Measurements from ENCODE around the gene CD58.
"Not testable (repeated sequence)": the region's sequence is repeated elsewhere in the genome, so short reads cannot be mapped to it uniquely, and the experiment has no call there.

Gene CD58

GRCh38 chr1:116608151-116608550 is 37.3 kb upstream of the CD58 start:
- H3K27ac ChIP-seq (ENCODE audit: insufficient read depth in 1 of 2, low read depth in 1 of 2, low read length in 2 of 2, poor library complexity in 1 of 2, severe bottlenecking in 2 of 2); H3K4me3 ChIP-seq (ENCODE audit: control insufficient read depth in 1 of 7, extremely low read depth in 1 of 7, insufficient read depth in 4 of 7, low read depth in 2 of 7, low read length in 6 of 7); CTCF ChIA-PET; POLR2A ChIA-PET; H3K36me3 ChIP-seq (ENCODE audit: control insufficient read depth in 4 of 4, insufficient read depth in 4 of 4, low read length in 3 of 4); H3K4me1 ChIP-seq (ENCODE audit: control extremely low read depth in 1 of 4, control insufficient read depth in 4 of 4, insufficient read depth in 4 of 4, low read length in 3 of 4); DNase-seq; H3K9me3 ChIP-seq (ENCODE audit: control extremely low read depth in 1 of 5, control insufficient read depth in 4 of 5, insufficient read depth in 2 of 5, low read depth in 1 of 5, low read length in 4 of 5): not testable (repeated sequence)
- peaks cover 0 to 27% (median 2%) of the 10 kb centered on the region in 5 experiments for H3K27me3 ChIP-seq (replicated peaks in 2 of 5; ENCODE audit: control insufficient read depth in 4 of 5, insufficient read depth in 5 of 5, low read length in 4 of 5)
- WGBS (ENCODE audit: insufficient coverage), result 100% methylated on average over 2 of the region's 12 CpGs

GRCh38 chr1:116607463-116607862 is 36.6 kb upstream of the CD58 start:
- H3K36me3 ChIP-seq (ENCODE audit: control insufficient read depth in 4 of 4, insufficient read depth in 4 of 4, low read length in 3 of 4); POLR2A ChIA-PET; DNase-seq; H3K4me1 ChIP-seq (ENCODE audit: control extremely low read depth in 1 of 4, control insufficient read depth in 4 of 4, insufficient read depth in 4 of 4, low read length in 3 of 4); H3K27ac ChIP-seq (ENCODE audit: insufficient read depth in 1 of 2, low read depth in 1 of 2, low read length in 2 of 2, poor library complexity in 1 of 2, severe bottlenecking in 2 of 2); H3K4me3 ChIP-seq (ENCODE audit: control insufficient read depth in 1 of 7, extremely low read depth in 1 of 7, insufficient read depth in 4 of 7, low read depth in 2 of 7, low read length in 6 of 7); CTCF ChIA-PET; H3K9me3 ChIP-seq (ENCODE audit: control extremely low read depth in 1 of 5, control insufficient read depth in 4 of 5, insufficient read depth in 2 of 5, low read depth in 1 of 5, low read length in 4 of 5): not testable (repeated sequence)
- peaks cover 0 to 25% (median 2%) of the 10 kb centered on the region in 5 experiments for H3K27me3 ChIP-seq (replicated peaks in 2 of 5; ENCODE audit: control insufficient read depth in 4 of 5, insufficient read depth in 5 of 5, low read length in 4 of 5)
- no CpG with 5 or more reads among the region's 1 CpG for WGBS (ENCODE audit: insufficient coverage)

- H3K27ac ChIP-seq (ENCODE audit: insufficient read depth in 1 of 2, low read depth in 1 of 2, low read length in 2 of 2, poor library complexity in 1 of 2, severe bottlenecking in 2 of 2); POLR2A ChIA-PET; H3K4me3 ChIP-seq (ENCODE audit: control insufficient read depth in 1 of 7, extremely low read depth in 1 of 7, insufficient read depth in 4 of 7, low read depth in 2 of 7, low read length in 6 of 7); H3K36me3 ChIP-seq (ENCODE audit: control insufficient read depth in 4 of 4, insufficient read depth in 4 of 4, low read length in 3 of 4); H3K4me1 ChIP-seq (ENCODE audit: control extremely low read depth in 1 of 4, control insufficient read depth in 4 of 4, insufficient read depth in 4 of 4, low read length in 3 of 4); CTCF ChIA-PET; H3K9me3 ChIP-seq (ENCODE audit: control extremely low read depth in 1 of 5, control insufficient read depth in 4 of 5, insufficient read depth in 2 of 5, low read depth in 1 of 5, low read length in 4 of 5): not testable (repeated sequence)
- 57% methylated on average over 2 of the region's 8 CpGs for WGBS (ENCODE audit: insufficient coverage)
- peaks cover 0 to 23% (median 2%) of the 10 kb centered on the region in 5 experiments for H3K27me3 ChIP-seq (replicated peaks in 2 of 5; ENCODE audit: control insufficient read depth in 4 of 5, insufficient read depth in 5 of 5, low read length in 4 of 5)
- DNase-seq, result peak; percentile 26 to 81 (median 70)
Observed at GRCh38 chr1:116606067-116606466, 35.2 kb upstream of the CD58 start.

- Histone ChIP-seq H3K27me3 (replicated peaks in 2 of 5; ENCODE audit: control insufficient read depth in 4 of 5, insufficient read depth in 5 of 5, low read length in 4 of 5) (peaks cover 0 to 23% (median 2%) of the 10 kb centered on the region in 5 experiments), H3K4me1 (ENCODE audit: control extremely low read depth in 1 of 4, control insufficient read depth in 4 of 4, insufficient read depth in 4 of 4, low read length in 3 of 4) (peaks cover 0 to 7% (median 1%) of the 10 kb centered on the region in 4 experiments), H3K4me3 (ENCODE audit: control insufficient read depth in 1 of 7, extremely low read depth in 1 of 7, insufficient read depth in 4 of 7, low read depth in 2 of 7, low read length in 6 of 7) (no peak overlapping the region), H3K36me3 (ENCODE audit: control insufficient read depth in 4 of 4, insufficient read depth in 4 of 4, low read length in 3 of 4) (no peaks in the 10 kb centered on the region), H3K9me3 (ENCODE audit: control extremely low read depth in 1 of 5, control insufficient read depth in 4 of 5, insufficient read depth in 2 of 5, low read depth in 1 of 5, low read length in 4 of 5) (no peaks in the 10 kb centered on the region), H3K27ac (ENCODE audit: insufficient read depth in 1 of 2, low read depth in 1 of 2, low read length in 2 of 2, poor library complexity in 1 of 2, severe bottlenecking in 2 of 2) (no peak overlapping the region)
- no CpG with 5 or more reads among the region's 1 CpG for WGBS (ENCODE audit: insufficient coverage)
- no peak for DNase-seq
- ChIA-PET CTCF (no interaction called here), POLR2A (no interaction called here)
Observed at GRCh38 chr1:116605315-116605714, 34.5 kb upstream of the CD58 start.

- DNase-seq; CTCF ChIA-PET; H3K4me1 ChIP-seq (ENCODE audit: control extremely low read depth in 1 of 4, control insufficient read depth in 4 of 4, insufficient read depth in 4 of 4, low read length in 3 of 4); H3K36me3 ChIP-seq (ENCODE audit: control insufficient read depth in 4 of 4, insufficient read depth in 4 of 4, low read length in 3 of 4); H3K9me3 ChIP-seq (ENCODE audit: control extremely low read depth in 1 of 5, control insufficient read depth in 4 of 5, insufficient read depth in 2 of 5, low read depth in 1 of 5, low read length in 4 of 5); POLR2A ChIA-PET; H3K27ac ChIP-seq (ENCODE audit: insufficient read depth in 1 of 2, low read depth in 1 of 2, low read length in 2 of 2, poor library complexity in 1 of 2, severe bottlenecking in 2 of 2); H3K4me3 ChIP-seq (ENCODE audit: control insufficient read depth in 1 of 7, extremely low read depth in 1 of 7, insufficient read depth in 4 of 7, low read depth in 2 of 7, low read length in 6 of 7): not testable (repeated sequence)
- WGBS (ENCODE audit: insufficient coverage), result no CpG with 5 or more reads among the region's 6 CpGs
- peaks cover 0 to 26% (median 2%) of the 10 kb centered on the region in 5 experiments for H3K27me3 ChIP-seq (replicated peaks in 2 of 5; ENCODE audit: control insufficient read depth in 4 of 5, insufficient read depth in 5 of 5, low read length in 4 of 5)
Observed at GRCh38 chr1:116604408-116604807, 33.6 kb upstream of the CD58 start.

GRCh38 chr1:116603646-116604045 is 32.8 kb upstream of the CD58 start:
- DNase-seq; H3K4me3 ChIP-seq (ENCODE audit: control insufficient read depth in 1 of 7, extremely low read depth in 1 of 7, insufficient read depth in 4 of 7, low read depth in 2 of 7, low read length in 6 of 7); H3K4me1 ChIP-seq (ENCODE audit: control extremely low read depth in 1 of 4, control insufficient read depth in 4 of 4, insufficient read depth in 4 of 4, low read length in 3 of 4); H3K9me3 ChIP-seq (ENCODE audit: control extremely low read depth in 1 of 5, control insufficient read depth in 4 of 5, insufficient read depth in 2 of 5, low read depth in 1 of 5, low read length in 4 of 5); H3K36me3 ChIP-seq (ENCODE audit: control insufficient read depth in 4 of 4, insufficient read depth in 4 of 4, low read length in 3 of 4); CTCF ChIA-PET; H3K27ac ChIP-seq (ENCODE audit: insufficient read depth in 1 of 2, low read depth in 1 of 2, low read length in 2 of 2, poor library complexity in 1 of 2, severe bottlenecking in 2 of 2); POLR2A ChIA-PET: not testable (repeated sequence)
- H3K27me3 ChIP-seq (replicated peaks in 2 of 5; ENCODE audit: control insufficient read depth in 4 of 5, insufficient read depth in 5 of 5, low read length in 4 of 5), result peaks cover 0 to 22% (median 4%) of the 10 kb centered on the region in 5 experiments
- WGBS (ENCODE audit: insufficient coverage), result 98% methylated on average over 7 of the region's 21 CpGs

- DNase-seq; H3K36me3 ChIP-seq (ENCODE audit: control insufficient read depth in 4 of 4, insufficient read depth in 4 of 4, low read length in 3 of 4); H3K4me3 ChIP-seq (ENCODE audit: control insufficient read depth in 1 of 7, extremely low read depth in 1 of 7, insufficient read depth in 4 of 7, low read depth in 2 of 7, low read length in 6 of 7); POLR2A ChIA-PET; H3K27me3 ChIP-seq (replicated peaks in 2 of 5; ENCODE audit: control insufficient read depth in 4 of 5, insufficient read depth in 5 of 5, low read length in 4 of 5); H3K27ac ChIP-seq (ENCODE audit: insufficient read depth in 1 of 2, low read depth in 1 of 2, low read length in 2 of 2, poor library complexity in 1 of 2, severe bottlenecking in 2 of 2); H3K9me3 ChIP-seq (ENCODE audit: control extremely low read depth in 1 of 5, control insufficient read depth in 4 of 5, insufficient read depth in 2 of 5, low read depth in 1 of 5, low read length in 4 of 5); H3K4me1 ChIP-seq (ENCODE audit: control extremely low read depth in 1 of 4, control insufficient read depth in 4 of 4, insufficient read depth in 4 of 4, low read length in 3 of 4): not testable (repeated sequence)
- WGBS (ENCODE audit: insufficient coverage), result no CpG with 5 or more reads among the region's 2 CpGs
- CTCF ChIA-PET, result interaction anchor here (1.2 to 1.5 kb wide), 2 partner anchors 22 to 27 kb away, joined by 3 read pairs; no protein-coding TSS in a partner anchor
Observed at GRCh38 chr1:116599369-116599768, 28.5 kb upstream of the CD58 start.

Data from common myeloid progenitor, CD34-positive (primary cell).